ENCODE results near the gene PRR30.

PRR30 gene

GRCh38 chr2:27177441-27178351 is 38.5 kb upstream of the PRR30 start:
- TF ChIP-seq TCF12 (IDR thresholded peaks at IDR 0.05; ENCODE audit: low read depth): no peak

- TF ChIP-seq EGR1 (IDR thresholded peaks at IDR 0.05) (no peak), EP300 (IDR thresholded peaks at IDR 0.05; ENCODE audit: borderline replicate concordance) (no peak), RAD21 (IDR thresholded peaks at IDR 0.05; ENCODE audit: low read depth) (no peak), MAX (IDR thresholded peaks at IDR 0.05) (no peak), REST (IDR thresholded peaks at IDR 0.05; ENCODE audit: low read depth) (no peak), CREB1 (IDR thresholded peaks at IDR 0.05; ENCODE audit: low read depth) (no peak), YY1 (IDR thresholded peaks at IDR 0.05; ENCODE audit: low read depth) (no peak), USF1 (IDR thresholded peaks at IDR 0.05) (no peak), CEBPB (IDR thresholded peaks at IDR 0.05) (no peak), NFIC (IDR thresholded peaks at IDR 0.05) (no peak), TAF1 (IDR thresholded peaks at IDR 0.05; ENCODE audit: low read depth) (no peak), TCF12 (IDR thresholded peaks at IDR 0.05; ENCODE audit: low read depth) (no peak), FOXM1 (IDR thresholded peaks at IDR 0.05; ENCODE audit: borderline replicate concordance, low read depth) (no peak)
These were observed 36.1 kb upstream of the PRR30 start for GRCh38 chr2:27175330-27175729.

GRCh38 chr2:27174638-27175037 is 35.4 kb upstream of the PRR30 start:
- no peak for TF ChIP-seq CEBPB (IDR thresholded peaks at IDR 0.05)
- no peak for TF ChIP-seq EGR1 (IDR thresholded peaks at IDR 0.05)
- TF ChIP-seq REST (IDR thresholded peaks at IDR 0.05; ENCODE audit: low read depth): no peak
- TF ChIP-seq CREB1 (IDR thresholded peaks at IDR 0.05; ENCODE audit: low read depth): no peak
- no peak for TF ChIP-seq ZBTB7A (IDR thresholded peaks at IDR 0.05; ENCODE audit: low read depth)
- no peak for TF ChIP-seq TAF1 (IDR thresholded peaks at IDR 0.05; ENCODE audit: low read depth)
- no peak for TF ChIP-seq MAX (IDR thresholded peaks at IDR 0.05)

GRCh38 chr2:27171351-27171848 is 32.2 kb upstream of the PRR30 start:
- no peak for TF ChIP-seq RAD21 (IDR thresholded peaks at IDR 0.05; ENCODE audit: low read depth)
- TF ChIP-seq MAX (IDR thresholded peaks at IDR 0.05): no peak
- no peak for TF ChIP-seq CEBPB (IDR thresholded peaks at IDR 0.05)
- no peak for TF ChIP-seq REST (IDR thresholded peaks at IDR 0.05; ENCODE audit: low read depth)
- TF ChIP-seq USF1 (IDR thresholded peaks at IDR 0.05): no peak
- no peak for TF ChIP-seq ZBTB7A (IDR thresholded peaks at IDR 0.05; ENCODE audit: low read depth)
- TF ChIP-seq CREB1 (IDR thresholded peaks at IDR 0.05; ENCODE audit: low read depth): no peak
- no peak for TF ChIP-seq FOXM1 (IDR thresholded peaks at IDR 0.05; ENCODE audit: borderline replicate concordance, low read depth)
- no peak for TF ChIP-seq EP300 (IDR thresholded peaks at IDR 0.05; ENCODE audit: borderline replicate concordance)
- no peak for TF ChIP-seq TAF1 (IDR thresholded peaks at IDR 0.05; ENCODE audit: low read depth)
- TF ChIP-seq YY1 (IDR thresholded peaks at IDR 0.05; ENCODE audit: low read depth): no peak
- no peak for TF ChIP-seq TCF12 (IDR thresholded peaks at IDR 0.05; ENCODE audit: low read depth)
- no peak for TF ChIP-seq TEAD4 (IDR thresholded peaks at IDR 0.05)
- no peak for TF ChIP-seq NFIC (IDR thresholded peaks at IDR 0.05)
- TF ChIP-seq EGR1 (IDR thresholded peaks at IDR 0.05): no peak
